GM12892 (cell line): ENCODE results near the gene FAIM2.

Experiments
- POLR2A ChIP-seq: IDR thresholded peaks from 2 replicates; pipeline ENCODE4 v1.6.1; 2011; ENCODE audit warnings: low read depth, low read length, control low read depth
- POLR2AphosphoS5 ChIP-seq: IDR thresholded peaks from 2 replicates; pipeline ENCODE4 v1.6.1; 2011; ENCODE audit warnings: low read depth, low read length, control low read depth
- TAF1 ChIP-seq: IDR thresholded peaks from 2 replicates; pipeline ENCODE4 v1.6.1; 2011; ENCODE audit warnings: low read depth, mild to moderate bottlenecking, control low read depth, low read length, borderline replicate concordance

DNA sequence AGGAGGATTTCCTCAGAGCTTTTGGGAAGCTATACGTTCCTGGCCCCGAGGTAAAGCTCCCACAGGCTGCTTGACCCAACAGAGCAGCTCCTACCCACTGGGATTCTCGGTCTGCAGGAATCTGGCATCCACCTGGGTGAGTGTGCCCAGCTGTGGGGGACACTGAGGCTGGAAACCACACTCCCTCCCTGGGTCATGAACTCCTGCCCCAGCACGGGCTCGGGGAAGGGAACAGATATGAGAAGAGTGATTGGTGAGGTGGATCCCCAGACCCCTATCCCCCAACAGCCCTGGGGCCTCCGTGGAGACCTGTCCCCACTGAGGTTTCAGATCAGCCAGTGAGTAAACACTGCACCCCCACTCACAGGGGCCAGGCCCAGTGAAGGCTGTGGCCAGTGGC is 3.3 kb downstream of the FAIM2 start:
- TF ChIP-seq POLR2A (no peak), POLR2AphosphoS5 (no peak), TAF1 (no peak)
